ENCODE data around the gene DSCAML1.

Gene DSCAML1

DNA sequence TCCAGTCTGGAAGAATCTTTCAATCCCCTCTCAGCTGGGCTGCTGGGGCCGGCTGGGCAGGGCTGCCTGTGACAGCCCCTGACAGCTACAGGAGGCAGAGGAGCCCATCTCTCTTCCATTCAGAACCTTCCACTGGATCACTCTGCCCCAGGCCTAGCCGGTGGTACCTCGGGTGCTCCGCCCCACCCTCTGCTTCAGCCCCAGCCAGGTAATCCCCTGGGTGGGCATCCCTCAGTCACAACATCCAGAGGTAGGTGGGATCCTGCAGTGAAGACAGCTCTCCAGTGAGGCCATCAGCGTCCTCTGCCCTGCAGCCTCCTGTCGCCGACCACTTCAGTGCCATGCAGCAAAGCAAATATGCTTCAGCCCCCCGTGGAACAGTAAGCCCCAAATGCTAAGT is 223.7 kb downstream of the DSCAML1 start:
- DNase-seq: no peak

GRCh38 chr11:117572671-117573070 is 224.3 kb downstream of the DSCAML1 start:
- no peak for DNase-seq

GRCh38 chr11:117572129-117572528 is 224.9 kb downstream of the DSCAML1 start:
- no peak for DNase-seq

- DNase-seq: no peak
These were observed 226.3 kb downstream of the DSCAML1 start for GRCh38 chr11:117570701-117571100.

- DNase-seq: no peak
These were observed 227.1 kb downstream of the DSCAML1 start for GRCh38 chr11:117569911-117570310.

- DNase-seq: no peak
These were observed 231.3 kb downstream of the DSCAML1 start for GRCh38 chr11:117565709-117566108.

DNA sequence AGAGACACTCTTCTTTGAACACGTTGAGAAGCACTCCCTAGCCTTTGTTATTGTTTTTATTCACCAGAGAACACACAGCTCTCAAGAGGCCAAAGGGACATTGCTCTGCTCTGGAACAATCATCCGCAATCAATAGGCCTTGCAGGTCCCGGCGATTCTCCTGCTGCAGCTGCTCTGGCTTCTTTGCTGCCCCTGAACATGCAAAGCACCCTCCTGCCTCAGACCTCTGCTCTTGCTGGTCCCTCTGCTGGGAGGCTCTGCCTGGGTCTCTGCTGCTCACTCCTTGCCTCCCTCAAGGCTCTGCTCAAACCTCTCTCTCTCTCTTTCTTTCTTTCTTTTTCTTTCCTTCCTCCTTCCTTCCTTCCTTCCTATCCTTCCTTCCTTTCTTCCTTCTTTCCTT is 232.7 kb downstream of the DSCAML1 start:
- DNase-seq: no peak

DNA sequence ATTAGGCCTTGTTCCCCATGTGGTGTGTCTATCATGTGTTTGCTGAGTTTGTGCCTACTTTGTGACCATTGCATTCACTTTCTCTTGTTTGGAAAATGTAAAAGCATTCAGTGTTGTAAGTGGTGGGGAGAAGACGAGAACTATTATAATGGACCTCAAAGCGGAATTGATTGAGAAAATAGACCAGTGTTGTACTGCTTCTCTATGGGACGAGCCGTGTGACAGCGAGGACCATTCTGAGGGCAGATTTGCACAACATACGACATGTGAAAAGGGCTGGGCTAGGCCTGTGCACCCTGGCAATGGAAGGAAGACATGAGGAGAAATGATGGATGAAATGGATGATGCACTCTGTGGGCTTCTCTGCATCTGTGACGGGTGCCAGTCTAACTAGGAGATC is 233.5 kb downstream of the DSCAML1 start:
- DNase-seq: no peak

- DNase-seq: no peak
These were observed 234.9 kb downstream of the DSCAML1 start for GRCh38 chr11:117562136-117562535.

DNA sequence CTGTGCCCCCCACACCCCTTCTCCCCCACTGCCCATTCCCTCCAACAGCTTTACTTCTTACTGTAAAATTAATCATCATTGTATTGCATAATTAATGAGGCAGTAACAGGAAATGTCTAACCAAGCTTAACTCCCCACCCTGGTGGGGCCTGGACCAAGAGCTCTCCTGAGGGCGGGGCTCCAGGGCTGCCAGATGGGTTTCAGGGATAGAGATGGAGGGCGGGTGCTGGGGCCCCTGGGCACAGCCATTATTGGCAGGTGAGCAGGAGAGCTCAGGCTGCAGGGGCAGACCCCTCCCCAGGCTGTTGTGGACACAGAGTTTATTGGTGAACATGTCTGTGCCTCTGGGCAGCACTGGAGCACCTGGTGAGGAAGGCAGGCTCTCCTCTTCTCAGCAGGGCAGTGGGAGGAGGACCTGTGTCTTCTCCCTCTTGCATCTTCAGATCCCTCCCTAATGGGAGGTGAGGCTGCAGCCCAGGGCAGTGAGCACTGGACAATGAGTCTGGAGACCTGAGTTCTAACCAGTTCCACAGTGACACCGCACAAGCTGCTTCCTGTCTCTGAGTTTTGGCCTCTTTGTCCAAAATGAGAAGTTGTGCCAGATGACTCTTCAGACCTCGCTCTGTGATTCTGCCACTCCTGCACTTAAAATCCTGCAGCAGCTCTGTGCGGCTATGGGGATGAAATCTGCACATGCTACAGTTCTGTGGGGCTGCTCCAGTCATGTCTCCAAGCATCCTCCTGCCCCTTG is 236.1 kb downstream of the DSCAML1 start:
- no peak for DNase-seq

DNA sequence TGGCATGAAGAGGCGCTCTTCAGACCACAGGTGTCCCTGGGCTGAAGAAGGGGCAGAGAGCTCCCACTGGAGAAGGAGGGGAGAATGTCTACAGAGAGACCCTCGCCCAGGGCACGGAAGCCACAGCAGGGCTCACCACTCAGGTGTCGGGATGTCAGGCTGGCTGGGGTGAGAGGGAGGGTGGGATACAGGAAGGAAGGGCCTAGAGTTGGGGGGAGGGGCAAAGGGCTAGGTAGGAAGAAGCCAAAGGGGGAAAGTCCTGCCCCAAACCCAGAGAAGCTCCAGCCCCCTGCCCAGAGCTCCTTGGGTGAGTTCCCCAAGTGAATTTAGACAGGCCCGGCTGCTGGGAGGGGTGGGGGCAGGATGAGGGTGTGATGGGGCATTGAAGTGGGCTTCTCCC is 237.3 kb downstream of the DSCAML1 start:
- DNase-seq: no peak

- DNase-seq: no peak
These were observed 239.7 kb downstream of the DSCAML1 start for GRCh38 chr11:117557361-117557760.

- no peak for DNase-seq
These were observed 242.2 kb downstream of the DSCAML1 start for GRCh38 chr11:117554601-117555333.

- DNase-seq: no peak
These were observed 244.4 kb downstream of the DSCAML1 start for GRCh38 chr11:117552626-117553025.

- no peak for DNase-seq
These were observed 245.2 kb downstream of the DSCAML1 start for GRCh38 chr11:117551761-117552343.

GRCh38 chr11:117550466-117550865 is 246.6 kb downstream of the DSCAML1 start:
- no peak for DNase-seq

GRCh38 chr11:117549417-117549816 is 247.6 kb downstream of the DSCAML1 start:
- DNase-seq: no peak

GRCh38 chr11:117548876-117549275 is 248.1 kb downstream of the DSCAML1 start:
- no peak for DNase-seq

DNA sequence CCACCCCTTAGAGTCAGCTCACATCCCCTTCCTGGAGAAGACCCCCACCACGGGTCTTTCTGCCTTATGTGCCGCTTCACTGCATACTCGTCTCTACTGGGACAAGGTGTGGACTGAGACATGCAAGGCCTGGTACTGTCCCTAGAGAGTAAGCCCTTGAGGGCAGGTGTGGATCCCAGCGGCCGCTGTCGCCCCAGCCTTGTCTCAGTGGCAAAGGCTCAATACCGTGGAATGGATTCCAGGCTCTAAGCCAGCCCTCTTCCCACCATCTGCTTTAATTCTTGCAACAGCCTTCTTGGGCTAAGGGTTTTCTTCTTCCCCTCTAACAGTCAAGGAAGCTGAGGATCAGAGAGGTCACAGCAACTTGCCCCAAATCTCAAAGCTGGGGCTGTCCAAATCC is 249.1 kb downstream of the DSCAML1 start:
- no peak for DNase-seq

- DNase-seq: no peak
These were observed 249.7 kb downstream of the DSCAML1 start for GRCh38 chr11:117547195-117547850.

DNA sequence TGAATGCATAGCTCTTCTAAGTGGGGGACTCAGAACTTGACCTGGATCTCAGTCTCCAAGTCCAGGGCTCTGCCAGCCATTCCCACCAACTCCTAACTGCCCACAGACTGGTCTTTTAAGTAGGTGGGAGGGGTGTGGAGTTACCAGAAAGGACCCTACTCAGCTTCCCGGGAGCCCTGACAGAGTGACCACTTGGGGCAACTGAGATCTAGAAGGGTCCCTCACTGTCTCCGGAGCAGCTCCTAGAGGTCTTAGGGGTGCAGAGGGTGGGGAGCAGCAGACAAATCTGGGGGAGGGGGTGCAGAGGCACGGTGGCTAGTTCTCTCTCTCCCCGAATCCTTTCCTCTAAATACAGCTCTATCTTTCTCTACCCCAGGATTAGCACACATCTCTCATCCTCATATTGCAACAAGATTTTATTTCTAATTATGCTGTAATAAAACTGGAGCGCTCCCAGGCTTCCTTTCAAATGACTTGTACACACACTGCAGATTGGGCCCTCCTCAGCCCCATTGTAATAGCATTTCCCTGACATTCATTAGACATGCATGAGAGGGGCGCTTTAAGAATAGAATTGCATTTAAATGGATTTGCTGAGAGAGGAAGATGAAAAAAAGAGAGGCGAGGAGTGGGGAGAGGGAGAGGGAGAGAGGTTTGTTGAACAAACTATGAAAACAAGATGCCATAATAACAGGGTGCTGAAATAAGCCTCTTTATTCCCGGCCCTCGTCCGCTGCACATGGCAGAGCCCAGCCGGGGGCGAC is 250.4 kb downstream of the DSCAML1 start:
- DNase-seq: no peak

- no peak for DNase-seq
These were observed 251.3 kb downstream of the DSCAML1 start for GRCh38 chr11:117545706-117546105.

Measured in AML-193 (cell line).